ENCODE results near the gene CDCP2.
"Not testable (repeated sequence)": the region's sequence is repeated elsewhere in the genome, so short reads cannot be mapped to it uniquely, and the experiment has no call there.

Gene CDCP2

GRCh38 chr1:54169068-54169467 is 16.3 kb upstream of the CDCP2 start:
- no peaks in the 10 kb centered on the region for H3K79me2 ChIP-seq (ENCODE audit: insufficient read depth, low read length)
- no peak overlapping the region for H3K9ac ChIP-seq (ENCODE audit: low read length)
- H3K9me2 ChIP-seq (ENCODE audit: low read depth, low read length), result no peaks in the 10 kb centered on the region
- H2AFZ ChIP-seq (ENCODE audit: low read length), result no peak overlapping the region
- H3K4me1 ChIP-seq (ENCODE audit: insufficient read depth, low read length, severe bottlenecking), result no peaks in the 10 kb centered on the region
- no peaks in the 10 kb centered on the region for H3K9me3 ChIP-seq (ENCODE audit: low read length)
- no peaks in the 10 kb centered on the region for H3K36me3 ChIP-seq (ENCODE audit: insufficient read depth, low read length)
- H3K4me3 ChIP-seq (ENCODE audit: low read depth, low read length, poor library complexity, severe bottlenecking), result no peak overlapping the region
- no peaks in the 10 kb centered on the region for H3K27me3 ChIP-seq (ENCODE audit: insufficient read depth, low read length)
- TF ChIP-seq EZH2 (IDR thresholded peaks at IDR 0.05; ENCODE audit: borderline replicate concordance, low read length), result no peak
- TF ChIP-seq CTCF (IDR thresholded peaks at IDR 0.05; ENCODE audit: low read length), result no peak
- H3F3A ChIP-seq (ENCODE audit: insufficient read depth, low read length), result no peaks in the 10 kb centered on the region
- no peak overlapping the region for H3K27ac ChIP-seq (ENCODE audit: low read depth, low read length, poor library complexity, severe bottlenecking)
- no peak overlapping the region for H3K4me2 ChIP-seq (ENCODE audit: low read length)
- H4K20me1 ChIP-seq (ENCODE audit: insufficient read depth, low read length), result no peaks in the 10 kb centered on the region

GRCh38 chr1:54168206-54168965 is 15.6 kb upstream of the CDCP2 start:
- Histone ChIP-seq H3K4me1 (ENCODE audit: insufficient read depth, low read length, severe bottlenecking) (no peaks in the 10 kb centered on the region), H3K9me3 (ENCODE audit: low read length) (no peaks in the 10 kb centered on the region), H3K27me3 (ENCODE audit: insufficient read depth, low read length) (no peaks in the 10 kb centered on the region), H2AFZ (ENCODE audit: low read length) (no peak overlapping the region), H3K36me3 (ENCODE audit: insufficient read depth, low read length) (no peaks in the 10 kb centered on the region), H3K27ac (ENCODE audit: low read depth, low read length, poor library complexity, severe bottlenecking) (no peak overlapping the region), H4K20me1 (ENCODE audit: insufficient read depth, low read length) (no peaks in the 10 kb centered on the region), H3K9ac (ENCODE audit: low read length) (no peak overlapping the region), H3K4me2 (ENCODE audit: low read length) (no peak overlapping the region), H3K9me2 (ENCODE audit: low read depth, low read length) (no peaks in the 10 kb centered on the region), H3K4me3 (ENCODE audit: low read depth, low read length, poor library complexity, severe bottlenecking) (no peak overlapping the region), H3K79me2 (ENCODE audit: insufficient read depth, low read length) (no peaks in the 10 kb centered on the region), H3F3A (ENCODE audit: insufficient read depth, low read length) (no peaks in the 10 kb centered on the region)
- no peak for TF ChIP-seq EZH2 (IDR thresholded peaks at IDR 0.05; ENCODE audit: borderline replicate concordance, low read length)
- TF ChIP-seq CTCF (IDR thresholded peaks at IDR 0.05; ENCODE audit: low read length), result no peak

- TF ChIP-seq EZH2 (IDR thresholded peaks at IDR 0.05; ENCODE audit: borderline replicate concordance, low read length) (no peak), CTCF (IDR thresholded peaks at IDR 0.05; ENCODE audit: low read length) (no peak)
- Histone ChIP-seq H3K4me2 (ENCODE audit: low read length) (no peak overlapping the region), H3K27me3 (ENCODE audit: insufficient read depth, low read length) (no peaks in the 10 kb centered on the region), H3K27ac (ENCODE audit: low read depth, low read length, poor library complexity, severe bottlenecking) (no peak overlapping the region), H3K9me2 (ENCODE audit: low read depth, low read length) (no peaks in the 10 kb centered on the region), H3F3A (ENCODE audit: insufficient read depth, low read length) (no peaks in the 10 kb centered on the region), H4K20me1 (ENCODE audit: insufficient read depth, low read length) (no peaks in the 10 kb centered on the region), H3K9ac (ENCODE audit: low read length) (no peak overlapping the region), H3K79me2 (ENCODE audit: insufficient read depth, low read length) (no peaks in the 10 kb centered on the region), H3K9me3 (ENCODE audit: low read length) (no peaks in the 10 kb centered on the region), H3K4me3 (ENCODE audit: low read depth, low read length, poor library complexity, severe bottlenecking) (no peak overlapping the region), H3K36me3 (ENCODE audit: insufficient read depth, low read length) (no peaks in the 10 kb centered on the region), H3K4me1 (ENCODE audit: insufficient read depth, low read length, severe bottlenecking) (no peaks in the 10 kb centered on the region), H2AFZ (ENCODE audit: low read length) (no peak overlapping the region)
These were observed 14.8 kb upstream of the CDCP2 start for GRCh38 chr1:54167422-54168139.

- not testable (repeated sequence) for H3K36me3 ChIP-seq (ENCODE audit: insufficient read depth, low read length); H2AFZ ChIP-seq (ENCODE audit: low read length); H3K27ac ChIP-seq (ENCODE audit: low read depth, low read length, poor library complexity, severe bottlenecking); H3K9ac ChIP-seq (ENCODE audit: low read length); H3K27me3 ChIP-seq (ENCODE audit: insufficient read depth, low read length); H3K4me2 ChIP-seq (ENCODE audit: low read length); H3K9me3 ChIP-seq (ENCODE audit: low read length); H3K79me2 ChIP-seq (ENCODE audit: insufficient read depth, low read length); H3K9me2 ChIP-seq (ENCODE audit: low read depth, low read length); H3K4me1 ChIP-seq (ENCODE audit: insufficient read depth, low read length, severe bottlenecking); H3K4me3 ChIP-seq (ENCODE audit: low read depth, low read length, poor library complexity, severe bottlenecking); H4K20me1 ChIP-seq (ENCODE audit: insufficient read depth, low read length); H3F3A ChIP-seq (ENCODE audit: insufficient read depth, low read length)
These were observed 13.6 kb upstream of the CDCP2 start for GRCh38 chr1:54166357-54166756.
